ENCODE measurements around the gene SRPRB. TPM values are rescaled to one million over a fixed set of nuclear protein-coding genes. Genes with fewer than 3 reads are reported as not detected.
A peak's percentile ranks its signal among the peaks of the same experiment; 100 is the strongest.

SRPRB gene
- total RNA-seq, 1 donor, result 86.9 TPM

DNA sequence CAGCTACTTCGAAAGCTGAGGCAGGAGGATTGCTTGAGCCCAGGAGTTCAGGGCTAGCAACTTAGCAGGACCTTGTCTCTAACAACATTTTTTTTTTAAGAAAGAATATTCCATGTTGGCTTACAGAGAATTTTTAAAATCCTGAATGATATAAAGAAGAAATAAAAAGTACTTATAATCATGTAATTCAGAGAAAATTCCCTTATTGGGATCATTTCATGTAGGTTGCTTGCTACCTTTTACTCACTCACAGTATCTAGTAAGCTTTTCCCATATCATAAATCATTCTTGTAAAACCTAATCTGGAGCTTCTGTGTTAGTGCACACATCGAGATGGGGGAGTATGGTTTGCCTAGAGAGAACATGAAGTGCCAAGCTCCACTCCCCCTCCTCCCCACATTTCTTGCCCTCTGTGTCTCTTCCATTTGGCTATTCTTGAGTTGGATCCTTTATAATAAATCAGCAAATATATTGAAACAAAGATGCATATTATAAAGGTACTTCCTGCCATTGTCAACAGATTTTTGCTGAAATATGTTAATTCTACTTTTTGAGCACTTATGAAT, 45.8 kb upstream of the SRPRB start:
- no peak for DNase-seq (ENCODE audit: low read depth)
- no peak overlapping the region for H3K4me3 ChIP-seq (ENCODE audit: low read depth, low read length)
- TF ChIP-seq, protein P1, sequence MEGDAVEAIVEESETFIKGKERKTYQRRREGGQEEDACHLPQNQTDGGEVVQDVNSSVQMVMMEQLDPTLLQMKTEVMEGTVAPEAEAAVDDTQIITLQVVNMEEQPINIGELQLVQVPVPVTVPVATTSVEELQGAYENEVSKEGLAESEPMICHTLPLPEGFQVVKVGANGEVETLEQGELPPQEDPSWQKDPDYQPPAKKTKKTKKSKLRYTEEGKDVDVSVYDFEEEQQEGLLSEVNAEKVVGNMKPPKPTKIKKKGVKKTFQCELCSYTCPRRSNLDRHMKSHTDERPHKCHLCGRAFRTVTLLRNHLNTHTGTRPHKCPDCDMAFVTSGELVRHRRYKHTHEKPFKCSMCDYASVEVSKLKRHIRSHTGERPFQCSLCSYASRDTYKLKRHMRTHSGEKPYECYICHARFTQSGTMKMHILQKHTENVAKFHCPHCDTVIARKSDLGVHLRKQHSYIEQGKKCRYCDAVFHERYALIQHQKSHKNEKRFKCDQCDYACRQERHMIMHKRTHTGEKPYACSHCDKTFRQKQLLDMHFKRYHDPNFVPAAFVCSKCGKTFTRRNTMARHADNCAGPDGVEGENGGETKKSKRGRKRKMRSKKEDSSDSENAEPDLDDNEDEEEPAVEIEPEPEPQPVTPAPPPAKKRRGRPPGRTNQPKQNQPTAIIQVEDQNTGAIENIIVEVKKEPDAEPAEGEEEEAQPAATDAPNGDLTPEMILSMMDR (IDR thresholded peaks at IDR 0.05; ENCODE audit: insufficient read depth, low read length), result no peak

DNA sequence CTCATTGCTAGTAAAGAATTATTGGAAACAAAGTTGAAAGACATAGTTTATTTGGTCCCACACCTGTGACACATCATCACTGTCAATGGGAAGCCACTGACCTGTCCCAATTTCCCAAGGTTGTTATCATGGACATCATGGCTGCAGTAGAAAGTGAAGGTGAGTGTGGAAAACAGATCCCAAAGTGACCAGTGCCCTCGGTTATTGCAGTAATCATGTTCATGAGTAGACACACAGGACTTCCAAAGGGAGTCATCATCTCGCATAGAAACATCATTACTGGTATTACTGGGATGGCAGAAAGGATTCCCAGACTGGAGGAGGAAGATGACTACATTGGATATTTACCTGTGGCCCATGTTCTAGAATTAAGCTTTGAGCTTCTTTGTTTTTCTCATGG, 44.7 kb upstream of the SRPRB start:
- TF ChIP-seq, protein P1 (IDR thresholded peaks at IDR 0.05; ENCODE audit: insufficient read depth, low read length), result no peak
- no peak for DNase-seq (ENCODE audit: low read depth)
- no peak overlapping the region for H3K4me3 ChIP-seq (ENCODE audit: low read depth, low read length)

DNA sequence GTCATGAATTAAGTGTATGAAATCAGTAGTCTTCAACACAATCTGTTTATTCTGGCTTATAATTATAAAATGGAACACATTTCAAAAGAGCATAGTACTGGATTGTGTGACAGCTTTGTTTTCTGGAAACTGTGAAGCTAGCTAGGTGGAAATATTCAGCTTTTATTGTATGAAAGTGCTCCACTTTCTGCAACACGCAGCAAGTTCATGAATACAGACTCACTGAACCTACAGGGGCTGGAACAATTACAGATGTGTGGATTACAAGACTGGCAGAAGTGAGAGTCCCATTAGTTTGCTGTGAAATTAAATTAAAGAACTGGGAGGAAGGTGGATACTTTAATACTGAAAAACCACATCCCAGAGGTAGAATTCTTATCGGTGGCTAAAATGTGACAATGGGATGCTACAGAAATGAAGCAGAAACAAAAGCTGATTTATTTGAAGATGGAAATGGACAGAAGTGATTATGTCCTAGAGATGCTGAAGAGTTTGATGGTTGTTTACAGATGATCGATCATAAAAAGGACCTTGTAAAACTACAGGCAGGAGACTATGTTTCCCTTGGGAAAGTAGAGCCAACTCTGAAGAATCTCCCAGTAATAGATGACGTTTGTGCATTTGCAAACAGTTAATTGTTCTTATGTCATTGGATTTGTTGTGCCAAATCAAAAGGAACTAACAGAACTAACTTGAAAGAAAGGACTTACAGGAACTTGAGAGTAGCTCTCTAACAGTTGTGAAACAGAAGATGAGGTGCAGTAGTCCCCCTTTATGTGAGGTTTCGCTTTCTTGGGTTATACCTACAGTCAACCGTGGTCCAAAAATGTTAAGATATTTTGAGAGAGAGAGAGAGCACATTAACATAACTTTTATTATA, 43.8 kb upstream of the SRPRB start:
- TF ChIP-seq, protein P1 (IDR thresholded peaks at IDR 0.05; ENCODE audit: insufficient read depth, low read length), result no peak
- no peak overlapping the region for H3K4me3 ChIP-seq (ENCODE audit: low read depth, low read length)
- no peak for DNase-seq (ENCODE audit: low read depth)

DNA sequence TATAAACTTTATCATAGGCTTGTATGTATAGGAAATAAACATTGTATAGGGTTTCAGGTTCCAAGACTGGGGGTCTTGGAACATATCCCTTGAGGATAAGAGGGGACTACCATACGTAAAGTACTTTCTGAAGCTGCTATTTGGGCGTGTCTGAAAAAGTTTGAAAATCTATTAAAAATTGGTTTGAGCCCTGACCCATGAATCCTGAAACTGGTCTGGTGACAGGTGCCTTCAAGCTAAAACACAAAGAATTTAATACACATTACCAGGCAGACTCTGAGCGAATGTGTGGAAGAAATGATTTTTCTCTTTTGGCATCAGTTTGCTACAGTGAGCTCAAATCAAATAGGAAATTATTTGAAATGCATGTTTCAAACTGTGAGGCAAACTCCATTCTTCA, 43.1 kb upstream of the SRPRB start:
- no peak overlapping the region for H3K4me3 ChIP-seq (ENCODE audit: low read depth, low read length)
- no peak for DNase-seq (ENCODE audit: low read depth)
- TF ChIP-seq, protein P1 (IDR thresholded peaks at IDR 0.05; ENCODE audit: insufficient read depth, low read length), result no peak

DNA sequence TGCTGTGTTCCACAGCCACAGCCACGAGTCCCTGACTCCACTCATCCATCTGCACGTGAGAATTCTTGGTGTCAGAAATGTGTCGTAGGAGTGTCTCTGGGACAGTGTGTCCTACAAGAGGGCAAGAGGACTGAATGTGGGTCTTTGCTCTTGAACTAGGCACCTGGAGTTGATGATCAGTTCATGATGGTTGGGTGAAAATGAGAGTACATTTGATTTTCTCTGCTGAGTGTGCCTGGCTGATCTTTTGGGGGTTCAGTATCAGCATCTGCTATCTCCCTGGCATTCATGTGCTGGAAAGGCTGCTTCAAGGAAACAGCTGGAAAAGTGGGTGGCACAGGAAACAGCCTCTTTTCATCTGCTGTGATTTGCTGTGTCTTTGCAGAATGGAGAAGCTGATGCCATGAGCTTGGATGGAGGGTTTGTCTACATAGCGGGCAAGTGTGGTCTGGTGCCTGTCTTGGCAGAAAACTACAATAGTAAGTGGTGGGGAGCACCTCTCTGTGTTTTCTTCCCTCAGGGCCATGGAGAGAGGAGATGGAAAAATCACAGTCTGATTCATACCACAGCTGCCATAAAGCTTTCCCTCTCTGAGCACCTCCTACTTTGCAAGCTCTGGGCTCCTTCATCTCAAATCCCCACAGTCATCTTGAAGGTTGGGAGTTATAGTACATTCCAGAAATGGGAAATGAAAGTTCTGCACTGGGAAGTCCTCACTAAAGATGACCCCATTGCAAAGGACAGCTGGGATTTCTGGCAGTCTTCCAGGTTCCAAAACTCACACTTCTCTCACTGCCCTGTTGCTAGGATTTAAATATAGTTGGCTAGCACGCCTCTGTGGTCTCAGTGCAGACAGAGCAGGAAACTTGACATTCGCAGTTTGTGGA, 41.6 kb upstream of the SRPRB start:
- H3K4me3 ChIP-seq (ENCODE audit: low read depth, low read length), result no peak overlapping the region
- peak; percentile 8 for DNase-seq (ENCODE audit: low read depth)
- TF ChIP-seq, protein P1 (IDR thresholded peaks at IDR 0.05; ENCODE audit: insufficient read depth, low read length), result no peak

DNA sequence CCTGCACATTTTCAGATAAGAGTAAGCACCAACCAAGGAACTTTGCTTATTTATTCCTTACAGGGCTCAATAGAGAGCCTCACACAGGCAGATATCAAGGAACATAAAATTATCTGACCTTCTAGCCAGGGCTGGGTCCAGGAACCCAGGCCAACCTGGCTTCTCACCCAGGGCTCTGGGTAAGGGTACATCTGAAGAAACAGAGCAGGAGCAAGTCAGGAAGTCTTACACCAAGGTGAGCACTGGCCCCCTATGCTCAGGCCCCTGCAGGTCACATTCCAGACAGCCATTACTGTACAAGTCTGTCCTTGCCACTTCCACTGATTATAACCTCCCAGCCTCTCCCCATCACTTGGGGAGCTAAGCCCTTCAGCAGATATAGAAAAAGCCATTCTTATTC, 40.4 kb upstream of the SRPRB start:
- H3K4me3 ChIP-seq (ENCODE audit: low read depth, low read length), result no peak overlapping the region
- TF ChIP-seq, protein P1 (IDR thresholded peaks at IDR 0.05; ENCODE audit: insufficient read depth, low read length), result no peak
- DNase-seq (ENCODE audit: low read depth), result no peak

Data from fibroblast of the aortic adventitia (primary cell).